Activated CD4-positive, alpha-beta memory T cell treated with anti-CD3 and anti-CD28 coated beads for 36 hours (primary cell): ENCODE measurements around the gene GMFB. TPM values are rescaled to one million over a fixed set of nuclear protein-coding genes. Genes with fewer than 3 reads are reported as not detected.

Experiments
- total RNA-seq, 2 experiments: library from RNA; stranded (reverse); gene quantifications; one replicate each; pipeline ENCODE4 v1.2.3, GENCODE V29; 2021

The GMFB gene
- total RNA-seq, 2 experiments from 2014 or later: 39.0 to 43.6 TPM

Other genes starting within 250 kb of the GMFB start
- gene CDKN3, start 92.0 kb downstream of the GMFB start, total RNA-seq: 10 to 100 TPM; 96.2 to 99.2 TPM
- 10 to 100 TPM; 84.2 to 89.9 TPM for gene CNIH1, start 47.6 kb downstream of the GMFB start, total RNA-seq
- gene CGRRF1, start 20.9 kb upstream of the GMFB start, total RNA-seq: 10 to 100 TPM; 13.7 to 15.1 TPM
- 1 to 10 TPM; 2.4 to 2.6 TPM for gene SAMD4A, start 78.1 kb upstream of the GMFB start, total RNA-seq